Endothelial cell of umbilical vein (primary cell): ENCODE results near the gene ESYT3. TPM values are rescaled to one million over a fixed set of nuclear protein-coding genes. Genes with fewer than 3 reads are reported as not detected.

Source experiments
- BruUV-seq: library from RNA; stranded (reverse); fragments of 400-500 nt; replicated peaks from 2 replicates; lab custom pipeline; 2021; lab: Mats Ljungman, UMichigan
- CTCF ChIA-PET: fragments of 300-600, 350-600 bp; sonication (Branson Sonifier 250); formaldehyde crosslinking; loops from one replicate; lab custom pipeline; 2021; ENCODE audit warnings: antibody characterized with exemption, inconsistent platforms; lab: Charles Lee
- POLR2A ChIA-PET: fragments of 300-600, 350-600 bp; sonication (Branson Sonifier 250); formaldehyde crosslinking; loops from one replicate; lab custom pipeline; 2021; ENCODE audit warnings: antibody characterized with exemption, inconsistent platforms; lab: Charles Lee
- DNase-seq: peaks from one replicate; pipeline ENCODE4 v3.0.0-alpha.2; 2011; ENCODE audit warnings: low read depth, low spot score
- FAIRE-seq: peaks from 2 replicates; lab custom pipeline; 2011; peaks lifted over from hg19 to GRCh38; lab: Jason Lieb, UNC
- H2AFZ ChIP-seq: 2 replicates; pipeline ENCODE4 v1.6.0; 2012; ENCODE audit warnings: low read depth, low read length, control low read depth, inconsistent platforms
- H3K27ac ChIP-seq: 2 replicates; pipeline ENCODE4 v1.5.1; 2011; ENCODE audit warnings: low read depth, mild to moderate bottlenecking, control low read depth, low read length, moderate library complexity; ENCODE audit not compliant: insufficient read depth
- H3K27me3 ChIP-seq, 2 experiments: 2 replicates each; pipeline versions ENCODE4 v1.6.0 to v1.6.1; 2011; ENCODE audit warnings: low read length in 2 of 2, mixed read lengths in 1 of 2; ENCODE audit not compliant: control insufficient read depth in 2 of 2, insufficient read depth in 2 of 2
- H3K36me3 ChIP-seq, 2 experiments: 2 replicates in 1 of 2; 3 replicates in 1 of 2; pipeline ENCODE4 v1.5.1; 2011; ENCODE audit warnings: low read length in 2 of 2, mild to moderate bottlenecking in 1 of 2, moderate library complexity in 1 of 2; ENCODE audit not compliant: control insufficient read depth in 2 of 2, insufficient read depth in 2 of 2; ENCODE audit errors: extremely low read depth in 1 of 2
- H3K4me1 ChIP-seq: 3 replicates; pipeline ENCODE4 v1.5.1; 2011; ENCODE audit warnings: mild to moderate bottlenecking, low read length; ENCODE audit not compliant: control insufficient read depth, insufficient read depth; ENCODE audit errors: extremely low read depth
- H3K4me2 ChIP-seq: 2 replicates; pipeline ENCODE4 v1.6.1; 2011; ENCODE audit warnings: low read length, control low read depth, mixed read lengths; ENCODE audit not compliant: insufficient read depth
- H3K4me3 ChIP-seq, 3 experiments: fragments of 200-600 bp in 1 of 3; sonication (generic), shearing (Covaris generic) in 1 of 3; replicated peaks in 1 of 3; 2 replicates each; pipeline ENCODE4 v1.5.1; 2011 to 2016; ENCODE audit warnings: control low read depth in 3 of 3, low read length in 3 of 3, mild to moderate bottlenecking in 2 of 3, inconsistent platforms in 1 of 3, low read depth in 1 of 3, moderate library complexity in 1 of 3; ENCODE audit not compliant: insufficient read depth in 1 of 3
- H3K79me2 ChIP-seq: 2 replicates; pipeline ENCODE4 v1.6.0; 2012; ENCODE audit warnings: low read length, inconsistent platforms; ENCODE audit not compliant: control insufficient read depth, insufficient read depth
- H3K9ac ChIP-seq: replicated peaks from 2 replicates; pipeline ENCODE3; 2011; ENCODE audit warnings: low read length, control low read depth; ENCODE audit not compliant: insufficient read depth; ENCODE audit errors: extremely low read depth
- H3K9me1 ChIP-seq: replicated peaks from 3 replicates; pipeline ENCODE4 v1.6.0; 2011; ENCODE audit warnings: mild to moderate bottlenecking, low read length; ENCODE audit not compliant: control insufficient read depth, insufficient read depth; ENCODE audit errors: extremely low read depth
- H3K9me3 ChIP-seq: replicated peaks from 2 replicates; pipeline ENCODE4 v1.5.1; 2012; ENCODE audit warnings: low read length, inconsistent platforms; ENCODE audit not compliant: control insufficient read depth, insufficient read depth
- H4K20me1 ChIP-seq: replicated peaks from 2 replicates; pipeline ENCODE3; 2011; ENCODE audit warnings: mild to moderate bottlenecking, low read length; ENCODE audit not compliant: control insufficient read depth, insufficient read depth; ENCODE audit errors: extremely low read depth
- CTCF ChIP-seq, 2 donors: IDR thresholded peaks; 1 replicate in 1 of 2; 2 replicates in 1 of 2; pipeline ENCODE4 v1.5.1; 2011; ENCODE audit warnings: low read length in 2 of 2, mild to moderate bottlenecking in 2 of 2, moderate library complexity in 2 of 2, control low read depth in 1 of 2, inconsistent platforms in 1 of 2, low read depth in 1 of 2; ENCODE audit not compliant: insufficient read depth in 1 of 2; ENCODE audit errors: extremely low read depth in 1 of 2
- EZH2 ChIP-seq: IDR thresholded peaks from 2 replicates; pipeline ENCODE4 v1.6.1; 2012; ENCODE audit warnings: borderline replicate concordance, low read depth, mild to moderate bottlenecking, moderate library complexity, low read length, inconsistent platforms; ENCODE audit not compliant: severe bottlenecking
- FOS ChIP-seq: IDR thresholded peaks from 2 replicates; pipeline ENCODE4 v1.6.1; 2011; ENCODE audit warnings: mild to moderate bottlenecking, low read length, moderate library complexity, borderline replicate concordance; ENCODE audit not compliant: insufficient read depth
- GATA2 ChIP-seq: IDR thresholded peaks from 2 replicates; pipeline ENCODE4 v1.7.0; 2011; ENCODE audit warnings: low read depth, mild to moderate bottlenecking, moderate library complexity, mixed read lengths, low read length; ENCODE audit not compliant: insufficient read length, insufficient read depth
- JUN ChIP-seq: IDR thresholded peaks from 2 replicates; pipeline ENCODE4 v1.6.1; 2011; ENCODE audit warnings: borderline replicate concordance, low read depth; ENCODE audit not compliant: insufficient read length, insufficient read depth
- MYC ChIP-seq: IDR thresholded peaks from one replicate; pipeline ENCODE4 v1.6.1; 2011; ENCODE audit warnings: mild to moderate bottlenecking, low read depth, low read length
- POLR2A ChIP-seq: IDR thresholded peaks from 2 replicates; pipeline ENCODE4 v1.6.1; 2012; ENCODE audit warnings: low read depth, mild to moderate bottlenecking, control low read depth, low read length
- POLR2AphosphoS5 ChIP-seq: IDR thresholded peaks from 2 replicates; pipeline ENCODE4 v1.6.1; 2012; ENCODE audit warnings: low read depth, mild to moderate bottlenecking, control low read depth, low read length, moderate library complexity; ENCODE audit not compliant: insufficient read depth
- dilution Hi-C: fragments of 300-500 bp; cut with MboI; formaldehyde crosslinking; loops from one replicate; pipeline ENCODE4 v1.15.0; 2019; ENCODE audit warnings: low sequenced_read_pairs; ENCODE audit not compliant: extremely low pct_ligation_motif_present
- intact Hi-C: fragments of 100-400 bp; cut with micrococcal nuclease; formaldehyde crosslinking; loops from one replicate; pipeline ENCODE4 v1.10.0; 2022
- polyA plus RNA-seq, 4 experiments: library from polyadenylated mRNA; depleted of rRNA in 3 of 4; stranded (reverse) in 3 of 4; unstranded in 1 of 4; fragments of >200 nt; gene quantifications; 2 replicates each; pipeline versions ENCODE4 v1.2.1 to v1.2.3, GENCODE V29; 2011 to 2012; ENCODE audit warnings: missing spikeins in 1 of 4
- total RNA-seq: library from RNA; stranded (reverse); gene quantifications from 2 replicates; pipeline ENCODE4 v1.2.3, GENCODE V29; 2021
- TF ChIP-seq, protein P1 (sequence below): IDR thresholded peaks from 2 replicates; pipeline ENCODE4 v1.6.1; 2011; ENCODE audit not compliant: insufficient read depth, insufficient read length

The ESYT3 gene
- total and polyA plus RNA-seq, 2 donors (not counting 3 experiments of a cell fraction or from before 2014, with no cell fraction given): not detected

DNA sequence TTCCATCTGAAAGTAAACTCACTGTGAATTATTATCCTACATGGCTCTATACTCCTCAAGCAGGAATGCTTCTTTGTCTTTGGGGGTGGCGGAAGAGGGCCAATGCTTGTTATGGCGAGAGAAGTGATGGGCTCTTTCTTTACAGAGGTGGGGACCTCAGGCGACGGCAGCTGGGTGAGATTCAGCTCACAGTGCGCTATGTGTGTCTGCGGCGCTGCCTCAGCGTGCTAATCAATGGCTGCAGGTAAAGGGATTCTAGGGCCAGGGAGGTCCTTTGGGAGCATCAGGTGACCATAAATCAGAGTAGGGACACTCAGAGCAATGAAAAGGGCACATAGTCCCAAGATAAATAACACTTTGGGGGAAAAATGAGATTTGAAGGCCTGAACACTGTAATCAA is 39.0 kb downstream of the ESYT3 start:
- no peak overlapping the region for H3K4me2 ChIP-seq
- FAIRE-seq (no peak), DNase-seq (no peak)
- no peak overlapping the region for H2AFZ ChIP-seq
- H3K27ac ChIP-seq: no peak overlapping the region
- H3K36me3 ChIP-seq: no peaks in the 10 kb centered on the region
- intact Hi-C loops: no loop called here
- dilution Hi-C loops: no loop called here
- ChIA-PET CTCF (no interaction called here), POLR2A (no interaction called here)
- H3K9me3 ChIP-seq: no peaks in the 10 kb centered on the region
- H3K79me2 ChIP-seq: no peaks in the 10 kb centered on the region
- no peaks in the 10 kb centered on the region for H3K9me1 ChIP-seq
- TF ChIP-seq MYC: no peak
- TF ChIP-seq FOS: no peak
- TF ChIP-seq, protein P1, sequence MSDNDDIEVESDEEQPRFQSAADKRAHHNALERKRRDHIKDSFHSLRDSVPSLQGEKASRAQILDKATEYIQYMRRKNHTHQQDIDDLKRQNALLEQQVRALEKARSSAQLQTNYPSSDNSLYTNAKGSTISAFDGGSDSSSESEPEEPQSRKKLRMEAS: no peak
- no peak for TF ChIP-seq EZH2
- no peak for TF ChIP-seq GATA2
- TF ChIP-seq POLR2A: no peak
- TF ChIP-seq JUN: no peak
- no peak for TF ChIP-seq POLR2AphosphoS5
- TF ChIP-seq CTCF (IDR thresholded peaks at IDR 0.05; ENCODE audit: extremely low read depth in 1 of 2, insufficient read depth in 1 of 2, low read depth in 1 of 2, low read length in 2 of 2): no peak
- peaks cover 2% of the 10 kb centered on the region for H4K20me1 ChIP-seq
- no peak overlapping the region for H3K4me3 ChIP-seq
- peaks cover 6% of the 10 kb centered on the region for H3K4me1 ChIP-seq
- no peak overlapping the region for H3K9ac ChIP-seq
- no TSS peak for BruUV-seq
- H3K27me3 ChIP-seq: no peaks in the 10 kb centered on the region
